HepG2 (cell line): ENCODE data around the gene CTCF. TPM values are rescaled to one million over a fixed set of nuclear protein-coding genes. Genes with fewer than 3 reads are reported as not detected.

Experiments used
- HNF4A ChIP-seq: sonication (generic); formaldehyde crosslinking; IDR thresholded peaks from 2 replicates; pipeline ENCODE4 v1.4.0; 2020; ENCODE audit warnings: missing genetic modification reagents
- IKZF1 ChIP-seq: fragments of 450-650 bp; IDR thresholded peaks from 2 replicates; pipeline ENCODE4 v1.7.1; 2016
- RCOR2 ChIP-seq: IDR thresholded peaks from 2 replicates; pipeline ENCODE4 v1.6.1; 2016; ENCODE audit warnings: missing biosample characterization, missing genetic modification reagents
- SRY ChIP-seq: sonication (generic); formaldehyde crosslinking; IDR thresholded peaks from 2 replicates; pipeline ENCODE4 v1.8.0; 2022; ENCODE audit warnings: mild to moderate bottlenecking, missing genetic modification reagents
- TCF7L2 ChIP-seq: IDR thresholded peaks from 2 replicates; pipeline ENCODE4 v1.6.1; 2011; ENCODE audit warnings: mild to moderate bottlenecking, low read depth, low read length, moderate library complexity
- TEAD3 ChIP-seq: optimal IDR thresholded peaks from 2 replicates; pipeline ENCODE3; 2016; ENCODE audit warnings: borderline replicate concordance
- TOE1 ChIP-seq: sonication (generic); formaldehyde crosslinking; IDR thresholded peaks from 2 replicates; pipeline ENCODE4 v1.4.0; 2020; ENCODE audit warnings: mild to moderate bottlenecking, missing genetic modification reagents
- ZBTB7A ChIP-seq: sonication (generic); formaldehyde crosslinking; IDR thresholded peaks from 2 replicates; pipeline ENCODE4 v1.8.0; 2022; ENCODE audit warnings: mild to moderate bottlenecking, missing genetic modification reagents
- ZNF101 ChIP-seq: sonication (generic); formaldehyde crosslinking; IDR thresholded peaks from 2 replicates; pipeline ENCODE4 v1.4.0; 2020; ENCODE audit warnings: mild to moderate bottlenecking, low read depth, missing genetic modification reagents, borderline replicate concordance
- ZNF550 ChIP-seq: sonication (generic); formaldehyde crosslinking; IDR thresholded peaks from 2 replicates; pipeline ENCODE4 v1.4.0; 2020; ENCODE audit warnings: mild to moderate bottlenecking, missing genetic modification reagents, borderline replicate concordance
- ZNF7 ChIP-seq: IDR thresholded peaks from 2 replicates; pipeline ENCODE4 v1.6.1; 2016; ENCODE audit warnings: missing biosample characterization, missing genetic modification reagents
- polyA plus RNA-seq, 8 experiments: library from polyadenylated mRNA; depleted of rRNA in 3 of 8; stranded (reverse) in 7 of 8; unstranded in 1 of 8; fragments of >200 nt; fragmentation: Illumina TruSeq in 4 of 8; extraction: Trizol in 4 of 8; gene quantifications; 2 replicates each; pipeline versions ENCODE4 v1.2.1 to v1.2.3, GENCODE V29; 2011 to 2016; ENCODE audit warnings: low read depth in 4 of 8, missing spikeins in 1 of 8, mixed read lengths in 1 of 8; ENCODE audit not compliant: insufficient read depth in 1 of 8
- total RNA-seq, 5 experiments: library from RNA; depleted of rRNA; stranded (reverse); fragments of >200 nt; fragmentation: Illumina TruSeq; extraction: Trizol; gene quantifications; 2 replicates each; pipeline ENCODE4 v1.2.3, GENCODE V29; 2016; ENCODE audit warnings: low read depth in 1 of 5
- TF ChIP-seq, protein P1 (sequence below): sonication (generic); formaldehyde crosslinking; IDR thresholded peaks from 2 replicates; pipeline ENCODE4 v1.8.0; 2022; ENCODE audit warnings: low read depth, missing genetic modification reagents
- TF ChIP-seq, protein P2 (sequence below): sonication (generic); formaldehyde crosslinking; conservative IDR thresholded peaks from 2 replicates; pipeline ENCODE4 v1.8.0; 2022; ENCODE audit warnings: mild to moderate bottlenecking, moderate library complexity, missing genetic modification reagents
- TF ChIP-seq, protein P3 (sequence below): sonication (generic); formaldehyde crosslinking; IDR thresholded peaks from 2 replicates; pipeline ENCODE4 v1.5.0; 2020; ENCODE audit warnings: missing genetic modification reagents
- TF ChIP-seq, protein P4 (sequence below): sonication (generic); formaldehyde crosslinking; IDR thresholded peaks from 2 replicates; pipeline ENCODE4 v1.5.1; 2020; ENCODE audit warnings: missing genetic modification reagents, mild to moderate bottlenecking, borderline replicate concordance
- TF ChIP-seq, protein P5 (sequence below), 2 experiments: fragments of 450-650 bp in 1 of 2; sonication (generic) in 1 of 2; formaldehyde crosslinking; IDR thresholded peaks; 2 replicates each; pipeline versions ENCODE4 v1.5.0 to v1.8.0; 2020 to 2022; ENCODE audit warnings: mild to moderate bottlenecking in 1 of 2, missing genetic modification reagents in 1 of 2
- TF ChIP-seq, protein P6 (sequence below), 2 experiments: sonication (generic) in 1 of 2; formaldehyde crosslinking in 1 of 2; IDR thresholded peaks; 2 replicates each; pipeline versions ENCODE4 v1.4.0 to v1.6.1; 2018 to 2020; ENCODE audit warnings: missing genetic modification reagents in 2 of 2, borderline replicate concordance in 1 of 2, low read depth in 1 of 2, mild to moderate bottlenecking in 1 of 2, missing biosample characterization in 1 of 2

CTCF gene
- total and polyA plus RNA-seq, 2 of the 13 experiments (the other 11 are each of a cell fraction or from before 2014, with no cell fraction given): 19.5 to 37.5 TPM

DNA sequence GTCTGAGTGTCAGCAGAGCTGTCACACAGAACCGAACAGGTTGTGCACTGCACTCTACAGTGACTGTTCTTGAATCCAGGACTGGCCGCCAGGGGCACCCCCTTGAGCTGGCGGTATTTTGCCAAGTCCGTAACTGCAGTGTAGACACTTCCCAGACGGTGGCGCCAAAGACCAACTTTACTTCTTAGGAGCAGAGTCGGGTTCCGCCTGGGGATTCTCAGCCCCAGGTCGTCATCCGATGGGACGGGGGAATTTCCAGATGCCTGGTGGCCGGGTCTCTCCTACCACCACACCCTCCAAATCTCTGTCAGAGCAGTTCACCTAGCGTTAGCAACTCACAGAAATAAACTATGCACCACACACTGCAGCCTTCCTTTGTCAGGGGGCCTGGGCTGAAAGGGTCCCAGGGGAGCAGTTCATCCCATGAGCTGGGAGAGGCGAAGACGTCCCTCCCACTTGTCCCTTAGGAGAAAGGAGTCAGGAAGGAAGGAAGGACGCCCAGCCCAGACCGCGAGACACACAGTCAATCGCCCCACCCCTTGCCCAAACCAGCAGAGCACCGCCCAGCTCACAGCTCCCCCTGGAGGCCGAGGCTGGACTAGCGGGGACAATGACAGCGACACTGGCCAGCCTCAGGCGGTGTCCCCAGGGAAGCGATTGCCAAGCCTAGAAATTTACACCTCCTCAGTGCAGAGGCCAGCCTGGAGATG is 41.1 kb upstream of the CTCF start (continued):
- TF ChIP-seq, protein P1, sequence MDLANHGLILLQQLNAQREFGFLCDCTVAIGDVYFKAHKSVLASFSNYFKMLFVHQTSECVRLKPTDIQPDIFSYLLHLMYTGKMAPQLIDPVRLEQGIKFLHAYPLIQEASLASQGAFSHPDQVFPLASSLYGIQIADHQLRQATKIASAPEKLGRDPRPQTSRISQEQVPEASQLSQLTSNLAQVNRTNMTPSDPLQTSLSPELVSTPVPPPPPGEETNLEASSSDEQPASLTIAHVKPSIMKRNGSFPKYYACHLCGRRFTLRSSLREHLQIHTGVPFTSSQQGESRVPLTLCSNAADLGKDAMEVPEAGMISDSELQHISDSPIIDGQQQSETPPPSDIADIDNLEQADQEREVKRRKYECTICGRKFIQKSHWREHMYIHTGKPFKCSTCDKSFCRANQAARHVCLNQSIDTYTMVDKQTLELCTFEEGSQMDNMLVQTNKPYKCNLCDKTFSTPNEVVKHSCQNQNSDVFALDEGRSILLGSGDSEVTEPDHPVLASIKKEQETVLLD (CRISPR knock-in tag): no peak
- TF ChIP-seq IKZF1 (no peak), SRY (CRISPR knock-in tag) (peak; percentile 77; the same call in 1 of the 2 replicates), ZNF7 (CRISPR knock-in tag) (no peak), HNF4A (CRISPR knock-in tag) (no peak; the same call in 1 of the 2 replicates), ZNF550 (CRISPR knock-in tag) (no peak), ZBTB7A (CRISPR knock-in tag) (no peak), TEAD3 (CRISPR knock-in tag) (peak; percentile 87), TCF7L2 (no peak), RCOR2 (0 out of 2 replicates have a peak, but pooled peaks have one; percentile 38), TOE1 (CRISPR knock-in tag) (0 out of 2 replicates have a peak, but pooled peaks have one; percentile 36), ZNF101 (CRISPR knock-in tag) (no peak)
- TF ChIP-seq, protein P2, sequence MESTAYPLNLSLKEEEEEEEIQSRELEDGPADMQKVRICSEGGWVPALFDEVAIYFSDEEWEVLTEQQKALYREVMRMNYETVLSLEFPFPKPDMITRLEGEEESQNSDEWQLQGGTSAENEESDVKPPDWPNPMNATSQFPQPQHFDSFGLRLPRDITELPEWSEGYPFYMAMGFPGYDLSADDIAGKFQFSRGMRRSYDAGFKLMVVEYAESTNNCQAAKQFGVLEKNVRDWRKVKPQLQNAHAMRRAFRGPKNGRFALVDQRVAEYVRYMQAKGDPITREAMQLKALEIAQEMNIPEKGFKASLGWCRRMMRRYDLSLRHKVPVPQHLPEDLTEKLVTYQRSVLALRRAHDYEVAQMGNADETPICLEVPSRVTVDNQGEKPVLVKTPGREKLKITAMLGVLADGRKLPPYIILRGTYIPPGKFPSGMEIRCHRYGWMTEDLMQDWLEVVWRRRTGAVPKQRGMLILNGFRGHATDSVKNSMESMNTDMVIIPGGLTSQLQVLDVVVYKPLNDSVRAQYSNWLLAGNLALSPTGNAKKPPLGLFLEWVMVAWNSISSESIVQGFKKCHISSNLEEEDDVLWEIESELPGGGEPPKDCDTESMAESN (CRISPR knock-in tag): no peak
- TF ChIP-seq, protein P3, sequence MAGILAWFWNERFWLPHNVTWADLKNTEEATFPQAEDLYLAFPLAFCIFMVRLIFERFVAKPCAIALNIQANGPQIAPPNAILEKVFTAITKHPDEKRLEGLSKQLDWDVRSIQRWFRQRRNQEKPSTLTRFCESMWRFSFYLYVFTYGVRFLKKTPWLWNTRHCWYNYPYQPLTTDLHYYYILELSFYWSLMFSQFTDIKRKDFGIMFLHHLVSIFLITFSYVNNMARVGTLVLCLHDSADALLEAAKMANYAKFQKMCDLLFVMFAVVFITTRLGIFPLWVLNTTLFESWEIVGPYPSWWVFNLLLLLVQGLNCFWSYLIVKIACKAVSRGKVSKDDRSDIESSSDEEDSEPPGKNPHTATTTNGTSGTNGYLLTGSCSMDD (CRISPR knock-in tag): no peak
- TF ChIP-seq, protein P4, sequence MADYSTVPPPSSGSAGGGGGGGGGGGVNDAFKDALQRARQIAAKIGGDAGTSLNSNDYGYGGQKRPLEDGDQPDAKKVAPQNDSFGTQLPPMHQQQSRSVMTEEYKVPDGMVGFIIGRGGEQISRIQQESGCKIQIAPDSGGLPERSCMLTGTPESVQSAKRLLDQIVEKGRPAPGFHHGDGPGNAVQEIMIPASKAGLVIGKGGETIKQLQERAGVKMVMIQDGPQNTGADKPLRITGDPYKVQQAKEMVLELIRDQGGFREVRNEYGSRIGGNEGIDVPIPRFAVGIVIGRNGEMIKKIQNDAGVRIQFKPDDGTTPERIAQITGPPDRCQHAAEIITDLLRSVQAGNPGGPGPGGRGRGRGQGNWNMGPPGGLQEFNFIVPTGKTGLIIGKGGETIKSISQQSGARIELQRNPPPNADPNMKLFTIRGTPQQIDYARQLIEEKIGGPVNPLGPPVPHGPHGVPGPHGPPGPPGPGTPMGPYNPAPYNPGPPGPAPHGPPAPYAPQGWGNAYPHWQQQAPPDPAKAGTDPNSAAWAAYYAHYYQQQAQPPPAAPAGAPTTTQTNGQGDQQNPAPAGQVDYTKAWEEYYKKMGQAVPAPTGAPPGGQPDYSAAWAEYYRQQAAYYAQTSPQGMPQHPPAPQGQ (CRISPR knock-in tag): no peak
- TF ChIP-seq, protein P5, sequence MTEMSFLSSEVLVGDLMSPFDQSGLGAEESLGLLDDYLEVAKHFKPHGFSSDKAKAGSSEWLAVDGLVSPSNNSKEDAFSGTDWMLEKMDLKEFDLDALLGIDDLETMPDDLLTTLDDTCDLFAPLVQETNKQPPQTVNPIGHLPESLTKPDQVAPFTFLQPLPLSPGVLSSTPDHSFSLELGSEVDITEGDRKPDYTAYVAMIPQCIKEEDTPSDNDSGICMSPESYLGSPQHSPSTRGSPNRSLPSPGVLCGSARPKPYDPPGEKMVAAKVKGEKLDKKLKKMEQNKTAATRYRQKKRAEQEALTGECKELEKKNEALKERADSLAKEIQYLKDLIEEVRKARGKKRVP (CRISPR knock-in tag; IDR thresholded peaks at IDR 0.05): no peak
- TF ChIP-seq, protein P6, sequence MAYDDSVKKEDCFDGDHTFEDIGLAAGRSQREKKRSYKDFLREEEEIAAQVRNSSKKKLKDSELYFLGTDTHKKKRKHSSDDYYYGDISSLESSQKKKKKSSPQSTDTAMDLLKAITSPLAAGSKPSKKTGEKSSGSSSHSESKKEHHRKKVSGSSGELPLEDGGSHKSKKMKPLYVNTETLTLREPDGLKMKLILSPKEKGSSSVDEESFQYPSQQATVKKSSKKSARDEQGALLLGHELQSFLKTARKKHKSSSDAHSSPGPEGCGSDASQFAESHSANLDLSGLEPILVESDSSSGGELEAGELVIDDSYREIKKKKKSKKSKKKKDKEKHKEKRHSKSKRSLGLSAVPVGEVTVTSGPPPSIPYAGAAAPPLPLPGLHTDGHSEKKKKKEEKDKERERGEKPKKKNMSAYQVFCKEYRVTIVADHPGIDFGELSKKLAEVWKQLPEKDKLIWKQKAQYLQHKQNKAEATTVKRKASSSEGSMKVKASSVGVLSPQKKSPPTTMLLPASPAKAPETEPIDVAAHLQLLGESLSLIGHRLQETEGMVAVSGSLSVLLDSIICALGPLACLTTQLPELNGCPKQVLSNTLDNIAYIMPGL (CRISPR knock-in tag; IDR thresholded peaks at IDR 0.05; ENCODE audit: borderline replicate concordance in 1 of 2, low read depth in 1 of 2): peak; percentile 98 to 99
